ENCODE results near the gene AKAP9.

AKAP9 gene

DNA sequence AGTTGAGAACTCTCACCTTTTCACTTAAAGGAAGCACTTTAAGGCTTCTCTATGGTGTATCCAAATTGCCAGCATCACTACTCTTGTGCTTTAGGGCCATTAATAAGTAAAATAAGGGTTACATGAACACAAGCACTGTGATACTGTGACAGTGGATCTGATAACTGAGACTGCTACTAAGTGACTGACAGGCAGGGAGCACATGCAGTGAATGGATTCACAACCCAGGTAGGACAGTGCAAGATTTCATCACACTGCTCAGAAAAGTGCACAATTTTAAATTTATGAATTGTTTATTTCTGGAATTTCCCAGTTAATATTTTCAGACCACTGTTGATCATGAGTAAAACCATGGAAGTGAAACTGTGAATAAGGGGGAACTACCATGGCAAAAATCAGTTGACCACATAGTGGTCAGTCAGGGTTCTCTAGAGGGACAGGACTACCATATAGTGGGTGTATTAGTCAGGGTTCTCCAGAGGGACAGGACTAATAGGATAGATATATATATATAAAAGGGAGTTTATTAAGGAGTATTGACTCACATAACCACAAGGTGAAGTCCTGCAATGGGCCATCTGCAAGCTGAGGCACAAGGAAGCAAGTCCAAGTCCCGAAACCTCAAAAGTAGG lies 214.6 kb downstream of the AKAP9 start:
- no peaks in the 10 kb centered on the region for H3K27me3 ChIP-seq (ENCODE audit: insufficient read depth, poor library complexity, severe bottlenecking)
- no peak overlapping the region for H3K27ac ChIP-seq (replicated peaks)
- TF ChIP-seq CTCF (IDR thresholded peaks at IDR 0.05; ENCODE audit: insufficient read depth, low read length) = no peak
- no peak for TF ChIP-seq GABPA (IDR thresholded peaks at IDR 0.05; ENCODE audit: low read depth)
- no peak for TF ChIP-seq REST (IDR thresholded peaks at IDR 0.05; ENCODE audit: insufficient replicate concordance, low read depth)
- no peak for TF ChIP-seq SPI1 (IDR thresholded peaks at IDR 0.05; ENCODE audit: borderline replicate concordance, low read depth)
- no peak for TF ChIP-seq POLR2AphosphoS5 (IDR thresholded peaks at IDR 0.05; ENCODE audit: low read depth)
- H3K4me3 ChIP-seq (replicated peaks; ENCODE audit: insufficient read depth, low read length) = no peak overlapping the region
- no peak for DNase-seq (ENCODE audit: low read depth in 1 of 2, low spot score in 1 of 2)

DNA sequence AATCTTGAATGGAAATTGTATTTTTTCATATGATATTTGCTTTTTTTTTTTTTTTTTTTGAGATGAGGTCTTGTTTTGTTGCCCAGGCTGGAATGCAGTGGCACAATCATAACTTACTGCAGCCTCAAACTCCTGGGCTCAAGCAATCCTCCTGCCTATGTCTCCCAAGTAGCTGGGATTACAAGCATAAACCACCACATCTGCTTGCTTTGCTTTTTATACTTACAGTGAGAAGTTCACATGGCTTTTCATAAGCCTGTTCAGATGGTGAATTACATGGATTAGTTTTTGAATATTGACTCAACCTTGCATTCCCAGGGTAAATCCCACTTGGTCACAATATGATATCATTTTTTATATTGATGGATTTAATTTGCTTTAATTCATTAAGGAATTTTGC lies 216.3 kb downstream of the AKAP9 start:
- Histone ChIP-seq H3K27me3 (ENCODE audit: insufficient read depth, poor library complexity, severe bottlenecking) (no peaks in the 10 kb centered on the region), H3K4me3 (replicated peaks; ENCODE audit: insufficient read depth, low read length) (no peak overlapping the region), H3K27ac (replicated peaks) (no peak overlapping the region)
- TF ChIP-seq CTCF (IDR thresholded peaks at IDR 0.05; ENCODE audit: insufficient read depth, low read length) = no peak
- TF ChIP-seq GABPA (IDR thresholded peaks at IDR 0.05; ENCODE audit: low read depth) = no peak
- TF ChIP-seq POLR2AphosphoS5 (IDR thresholded peaks at IDR 0.05; ENCODE audit: low read depth) = no peak
- TF ChIP-seq SPI1 (IDR thresholded peaks at IDR 0.05; ENCODE audit: borderline replicate concordance, low read depth) = no peak
- TF ChIP-seq REST (IDR thresholded peaks at IDR 0.05; ENCODE audit: insufficient replicate concordance, low read depth) = no peak
- DNase-seq (ENCODE audit: low read depth in 1 of 2, low spot score in 1 of 2) = no peak

GRCh38 chr7:92158660-92159575 lies 218.3 kb downstream of the AKAP9 start:
- TF ChIP-seq SPI1 (IDR thresholded peaks at IDR 0.05; ENCODE audit: borderline replicate concordance, low read depth) (no peak), POLR2AphosphoS5 (IDR thresholded peaks at IDR 0.05; ENCODE audit: low read depth) (no peak), CTCF (IDR thresholded peaks at IDR 0.05; ENCODE audit: insufficient read depth, low read length) (no peak), REST (IDR thresholded peaks at IDR 0.05; ENCODE audit: insufficient replicate concordance, low read depth) (no peak), GABPA (IDR thresholded peaks at IDR 0.05; ENCODE audit: low read depth) (no peak)
- H3K4me3 ChIP-seq (replicated peaks; ENCODE audit: insufficient read depth, low read length) = no peak overlapping the region
- DNase-seq (ENCODE audit: low read depth in 1 of 2, low spot score in 1 of 2) = no peak
- no peak overlapping the region for H3K27ac ChIP-seq (replicated peaks)
- H3K27me3 ChIP-seq (ENCODE audit: insufficient read depth, poor library complexity, severe bottlenecking) = no peaks in the 10 kb centered on the region

All from HL-60 (cell line).